Activated T-cell treated with anti-CD3 and anti-CD28 coated beads, Interleukin-2, amount 50 U/mL, for 4 hours (primary cell): ENCODE measurements around the gene KRT33B. TPM values are rescaled to one million over a fixed set of nuclear protein-coding genes. Genes with fewer than 3 reads are reported as not detected.
A peak's percentile ranks its signal among the peaks of the same experiment; 100 is the strongest.
"Not testable (repeated sequence)": the region's sequence is repeated elsewhere in the genome, so short reads cannot be mapped to it uniquely, and the experiment has no call there.

Experiments
- ATAC-seq, 2 donors: fragments of 200-7000 bp; cut with Tn5 transposase; one replicate each; pipeline ENCODE4 v1.10.0; 2021
- DNase-seq: peaks from one replicate; pipeline ENCODE4 v3.0.0-alpha.2; 2020
- H3K27me3 Mint-ChIP-seq: one replicate; pipeline ENCODE4 v1.8.0; 2021; ENCODE audit warnings: low read depth, mixed read lengths
- H3K36me3 Mint-ChIP-seq: one replicate; pipeline ENCODE4 v1.8.0; 2022; ENCODE audit warnings: mixed read lengths; ENCODE audit not compliant: insufficient read depth
- H3K4me1 Mint-ChIP-seq: one replicate; pipeline ENCODE4 v1.8.0; 2021; ENCODE audit warnings: low read depth, mixed read lengths
- H3K4me3 Mint-ChIP-seq: one replicate; pipeline ENCODE4 v1.8.0; 2021; ENCODE audit warnings: mild to moderate bottlenecking, moderate library complexity, mixed read lengths
- H3K9me3 Mint-ChIP-seq: one replicate; pipeline ENCODE4 v1.8.0; 2021; ENCODE audit warnings: mixed read lengths
- total RNA-seq, 3 donors: library from RNA; stranded (reverse); gene quantifications; one replicate each; pipeline ENCODE4 v1.2.1, GENCODE V29; 2021

Gene KRT33B
- total RNA-seq, 3 donors from 2014 or later = not detected

GRCh38 chr17:41346421-41346820 lies 23.2 kb downstream of the KRT33B start:
- Mint-ChIP-seq H3K4me1 (peaks cover 23% of the 10 kb centered on the region), H3K9me3 (peaks cover 12% of the 10 kb centered on the region)
- not testable (repeated sequence) for H3K27me3 Mint-ChIP-seq, DNase-seq, H3K4me3 Mint-ChIP-seq, ATAC-seq, H3K36me3 Mint-ChIP-seq

GRCh38 chr17:41345992-41346391 lies 23.6 kb downstream of the KRT33B start:
- Mint-ChIP-seq H3K4me1 (peaks cover 24% of the 10 kb centered on the region), H3K4me3 (no peak overlapping the region), H3K9me3 (peaks cover 12% of the 10 kb centered on the region), H3K27me3 (no peaks in the 10 kb centered on the region), H3K36me3 (peaks cover 7% of the 10 kb centered on the region)
- ATAC-seq = no peak
- DNase-seq = no peak

DNA sequence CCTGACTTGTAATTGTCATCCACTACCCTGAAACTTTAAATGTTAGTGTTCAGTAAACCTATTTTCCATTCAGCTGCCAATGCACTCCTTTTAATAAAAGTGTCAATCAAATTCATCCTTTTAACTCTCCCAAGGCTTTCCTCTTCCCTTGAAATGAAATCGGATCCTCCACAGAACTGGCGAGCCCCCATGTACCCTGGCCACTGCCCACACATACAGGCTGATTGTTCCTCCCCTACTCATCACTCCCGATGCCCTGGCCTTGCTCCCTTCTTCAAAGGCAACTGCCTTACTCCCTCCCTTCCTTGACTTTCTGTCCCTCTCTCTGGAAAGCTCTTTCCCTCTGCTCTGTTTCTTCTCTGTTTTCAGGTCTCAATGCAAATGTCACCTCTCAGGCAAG lies 26.6 kb downstream of the KRT33B start:
- ATAC-seq (no peak), DNase-seq (no peak)
- Mint-ChIP-seq H3K9me3 (peaks cover 12% of the 10 kb centered on the region), H3K4me3 (no peak overlapping the region), H3K27me3 (no peaks in the 10 kb centered on the region), H3K4me1 (peaks cover 52% of the 10 kb centered on the region), H3K36me3 (peaks cover 7% of the 10 kb centered on the region)

GRCh38 chr17:41340934-41341861 lies 28.4 kb downstream of the KRT33B start:
- Mint-ChIP-seq H3K4me1 (peaks cover 67% of the 10 kb centered on the region), H3K27me3 (no peaks in the 10 kb centered on the region), H3K36me3 (peaks cover 7% of the 10 kb centered on the region), H3K4me3 (peak overlapping the region; percentile 1), H3K9me3 (peaks cover 12% of the 10 kb centered on the region)
- no peak for DNase-seq
- ATAC-seq = peak; percentile 70 to 75

GRCh38 chr17:41340494-41340893 lies 29.1 kb downstream of the KRT33B start:
- H3K4me1 Mint-ChIP-seq = peaks cover 74% of the 10 kb centered on the region

DNA sequence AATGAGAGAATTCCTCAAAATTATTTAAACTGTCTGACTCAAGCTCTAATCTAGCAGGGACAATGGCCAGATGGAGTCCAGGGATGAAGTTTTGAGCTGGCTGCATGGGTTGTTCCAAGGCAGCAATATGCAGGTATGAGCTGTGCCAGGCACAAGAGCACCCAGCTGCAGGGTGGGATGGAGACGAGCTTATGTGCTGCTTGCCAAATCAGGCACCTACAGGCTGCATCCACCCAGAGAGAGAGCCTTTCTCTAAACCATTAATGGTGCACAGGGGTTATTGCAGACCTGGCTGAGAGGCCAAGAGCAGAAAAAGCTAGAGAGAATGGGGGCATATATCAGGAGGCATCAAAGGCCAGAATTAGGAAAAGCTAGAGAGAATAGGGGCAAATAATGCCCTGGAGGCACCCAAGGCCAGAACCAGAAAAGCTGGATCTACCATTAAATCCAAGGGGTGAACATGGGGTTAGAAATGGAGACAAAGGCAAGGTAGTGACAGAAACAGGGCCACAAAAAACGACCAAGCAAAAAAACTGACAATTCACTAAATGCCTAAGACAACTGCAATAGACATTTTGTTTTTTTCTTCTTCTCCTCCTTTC lies 29.9 kb downstream of the KRT33B start:
- no peak for ATAC-seq
- DNase-seq = no peak
- Mint-ChIP-seq H3K36me3 (peaks cover 7% of the 10 kb centered on the region), H3K4me1 (peaks cover 82% of the 10 kb centered on the region), H3K9me3 (peaks cover 12% of the 10 kb centered on the region), H3K27me3 (no peaks in the 10 kb centered on the region), H3K4me3 (peak overlapping the region; percentile 17)

More at GRCh38 chr17:41340494-41340893, 29.1 kb downstream of the KRT33B start:
- Mint-ChIP-seq H3K36me3 (peaks cover 7% of the 10 kb centered on the region), H3K27me3 (no peaks in the 10 kb centered on the region), H3K4me3 (peak overlapping the region; percentile 17), H3K9me3 (peaks cover 12% of the 10 kb centered on the region)
- DNase-seq = no peak
- no peak for ATAC-seq

DNA sequence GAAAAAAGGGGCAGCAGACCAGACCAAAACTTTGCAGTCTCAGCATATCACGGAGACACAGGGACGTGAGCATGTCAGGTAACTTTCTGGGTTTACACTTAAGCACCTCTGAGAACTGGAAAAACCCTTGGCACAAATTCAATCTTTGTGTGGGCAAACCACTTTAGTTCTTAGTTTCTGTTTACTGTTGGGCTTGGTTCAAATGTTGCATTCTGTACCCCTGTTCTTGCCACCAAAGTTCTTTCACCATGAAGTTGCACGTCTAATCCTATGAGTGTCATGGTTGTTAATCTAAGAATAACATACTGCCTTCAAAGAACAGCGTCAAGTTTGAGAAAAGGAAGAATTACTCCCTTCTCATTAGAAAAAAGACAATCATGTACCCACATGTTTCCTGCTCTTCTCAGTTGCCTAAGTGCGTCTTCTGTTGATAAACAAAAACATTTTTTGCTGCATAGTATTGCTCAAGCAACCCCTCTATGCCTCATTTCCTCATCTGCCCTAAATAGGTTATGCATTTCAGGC lies 30.6 kb downstream of the KRT33B start:
- ATAC-seq = peak; percentile 61
- Mint-ChIP-seq H3K4me3 (peak overlapping the region; percentile 47), H3K9me3 (peaks cover 12% of the 10 kb centered on the region)

DNA sequence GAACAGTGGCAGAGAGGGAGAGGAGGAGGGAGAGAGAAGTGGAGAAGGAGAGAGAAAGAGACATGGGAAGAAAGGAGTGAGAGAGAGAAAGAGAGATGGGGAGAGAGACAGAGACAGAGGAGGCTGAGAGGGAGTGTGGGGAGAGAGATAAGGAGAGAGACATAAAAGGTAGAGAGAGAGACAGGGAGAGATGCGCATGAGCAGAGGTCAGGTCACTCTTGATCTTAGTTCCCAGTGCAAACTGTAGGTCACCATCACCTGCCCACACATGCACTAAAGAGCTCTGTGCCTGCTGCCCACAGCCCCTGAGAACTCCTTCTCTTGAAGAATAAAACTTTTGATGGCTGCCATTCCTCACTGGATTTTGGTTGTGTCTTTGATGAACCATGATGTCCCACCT lies 33.9 kb downstream of the KRT33B start:
- DNase-seq = no peak
- no peak overlapping the region for H3K4me3 Mint-ChIP-seq
- H3K9me3 Mint-ChIP-seq = no peaks in the 10 kb centered on the region
- peaks cover 67% of the 10 kb centered on the region for H3K4me1 Mint-ChIP-seq
- no peak for ATAC-seq
- no peaks in the 10 kb centered on the region for H3K27me3 Mint-ChIP-seq
- H3K36me3 Mint-ChIP-seq = no peaks in the 10 kb centered on the region

More for the DNA sequence above, 30.6 kb downstream of the KRT33B start:
- peaks cover 89% of the 10 kb centered on the region for H3K4me1 Mint-ChIP-seq
- DNase-seq = no peak
- no peaks in the 10 kb centered on the region for H3K27me3 Mint-ChIP-seq
- H3K36me3 Mint-ChIP-seq = peaks cover 7% of the 10 kb centered on the region

GRCh38 chr17:41334385-41335305 lies 35.0 kb downstream of the KRT33B start:
- H3K4me3 Mint-ChIP-seq = no peak overlapping the region
- no peaks in the 10 kb centered on the region for H3K27me3 Mint-ChIP-seq
- H3K4me1 Mint-ChIP-seq = peaks cover 56% of the 10 kb centered on the region
- ATAC-seq = no peak
- DNase-seq = no peak
- H3K9me3 Mint-ChIP-seq = no peaks in the 10 kb centered on the region
- no peaks in the 10 kb centered on the region for H3K36me3 Mint-ChIP-seq

DNA sequence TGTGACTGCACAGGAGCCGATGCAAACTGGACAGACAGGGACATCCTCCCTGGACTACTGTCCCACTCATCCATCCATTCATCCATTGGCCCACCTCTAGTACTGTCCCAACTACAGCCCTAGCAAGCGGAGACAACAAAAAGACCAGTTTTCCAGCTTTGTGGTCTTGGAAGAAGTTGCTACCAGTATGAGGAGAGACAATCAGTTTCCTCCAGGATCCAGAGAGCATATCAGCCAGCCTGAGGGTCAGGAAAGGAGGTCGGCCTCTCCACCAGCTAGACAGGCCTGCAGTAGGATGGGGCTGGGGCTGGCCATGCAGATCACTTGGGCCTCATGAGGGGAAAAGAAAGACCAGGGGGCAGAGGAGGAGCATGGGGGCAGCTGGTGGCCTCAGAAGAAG lies 35.8 kb downstream of the KRT33B start:
- peaks cover 48% of the 10 kb centered on the region for H3K4me1 Mint-ChIP-seq
- no peaks in the 10 kb centered on the region for H3K27me3 Mint-ChIP-seq
- no peaks in the 10 kb centered on the region for H3K36me3 Mint-ChIP-seq
- ATAC-seq = no peak
- H3K4me3 Mint-ChIP-seq = no peak overlapping the region
- no peak for DNase-seq
- H3K9me3 Mint-ChIP-seq = no peaks in the 10 kb centered on the region

GRCh38 chr17:41333098-41333497 lies 36.5 kb downstream of the KRT33B start:
- no peak overlapping the region for H3K4me3 Mint-ChIP-seq

DNA sequence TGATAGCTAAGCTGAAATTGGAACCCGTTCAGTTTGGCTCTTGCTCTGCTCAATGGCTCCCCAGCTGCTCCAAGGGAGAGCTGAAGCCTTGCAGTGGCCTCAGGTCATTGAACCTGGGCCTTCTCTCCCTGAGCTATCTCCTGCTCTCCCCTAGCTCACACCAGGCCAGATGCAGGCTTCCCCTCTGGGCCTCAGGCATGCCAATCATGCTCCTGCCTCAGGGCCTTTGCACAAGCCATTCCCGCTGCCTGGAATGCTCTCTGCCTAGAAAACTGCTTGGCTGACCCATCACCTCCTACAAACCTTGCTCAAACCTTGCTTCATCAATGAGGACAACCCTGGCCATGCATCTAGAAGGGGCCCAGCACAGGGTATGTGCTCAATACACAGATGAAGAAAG lies 37.4 kb downstream of the KRT33B start:
- Mint-ChIP-seq H3K36me3 (no peaks in the 10 kb centered on the region), H3K4me1 (peaks cover 44% of the 10 kb centered on the region), H3K9me3 (no peaks in the 10 kb centered on the region), H3K4me3 (no peak overlapping the region), H3K27me3 (no peaks in the 10 kb centered on the region)
- ATAC-seq = no peak
- DNase-seq = no peak

More at GRCh38 chr17:41333098-41333497, 36.5 kb downstream of the KRT33B start:
- ATAC-seq (no peak), DNase-seq (no peak)
- no peaks in the 10 kb centered on the region for H3K27me3 Mint-ChIP-seq
- peaks cover 48% of the 10 kb centered on the region for H3K4me1 Mint-ChIP-seq
- H3K36me3 Mint-ChIP-seq = no peaks in the 10 kb centered on the region
- H3K9me3 Mint-ChIP-seq = no peaks in the 10 kb centered on the region

- peaks cover 46% of the 10 kb centered on the region for H3K4me1 Mint-ChIP-seq
- no peaks in the 10 kb centered on the region for H3K9me3 Mint-ChIP-seq
- no peak for DNase-seq
- H3K4me3 Mint-ChIP-seq = no peak overlapping the region
- no peaks in the 10 kb centered on the region for H3K36me3 Mint-ChIP-seq
- no peaks in the 10 kb centered on the region for H3K27me3 Mint-ChIP-seq
- ATAC-seq = no peak
Observed at GRCh38 chr17:41331606-41332005, 38.0 kb downstream of the KRT33B start.
